Posterior vena cava (tissue), 2 donors: Measurements from ENCODE around the gene TBC1D1. TPM values are rescaled to one million over a fixed set of nuclear protein-coding genes. Genes with fewer than 3 reads are reported as not detected.

Experiments used
- DNase-seq: peaks from one replicate; pipeline ENCODE4 v3.0.0-alpha.2; 2020; ENCODE audit warnings: low spot score
- intact Hi-C, 2 donors: fragments of 100-400 bp; cut with DNase I; formaldehyde crosslinking; loops; one replicate each; pipeline versions ENCODE4 v1.14.1 to v1.14.2; 2022 to 2023
- total RNA-seq, 2 donors: library from RNA; stranded (reverse); fragmentation: NEBNext Ultra II Directional; extraction: Animal tissue kit (Norgen Biotek cat#: 25700); gene quantifications; one replicate each; pipeline ENCODE4 v1.2.1, GENCODE V29; 2021
- donor health status: DM: yes; HTN: yes; CAD: no.
- donor health status: DM: yes; HTN: yes; CAD: no.

The TBC1D1 gene
- total RNA-seq, 2 donors from 2014 or later = 94.7 to 152 TPM

- no peak for DNase-seq
- intact Hi-C loops = loop anchor here in 1 of 2 donors (5.0 to 10.0 kb wide), 3 partner anchors 130 to 748 kb away; no protein-coding TSS in a partner anchor
Observed at GRCh38 chr4:38184404-38184803, 293.5 kb downstream of the TBC1D1 start.

- DNase-seq = no peak
- intact Hi-C loops = loop anchor here (5.0 to 10.0 kb wide), 3 partner anchors 129 to 489 kb away; no protein-coding TSS in a partner anchor
Observed at GRCh38 chr4:38185406-38186144, 294.7 kb downstream of the TBC1D1 start.

DNA sequence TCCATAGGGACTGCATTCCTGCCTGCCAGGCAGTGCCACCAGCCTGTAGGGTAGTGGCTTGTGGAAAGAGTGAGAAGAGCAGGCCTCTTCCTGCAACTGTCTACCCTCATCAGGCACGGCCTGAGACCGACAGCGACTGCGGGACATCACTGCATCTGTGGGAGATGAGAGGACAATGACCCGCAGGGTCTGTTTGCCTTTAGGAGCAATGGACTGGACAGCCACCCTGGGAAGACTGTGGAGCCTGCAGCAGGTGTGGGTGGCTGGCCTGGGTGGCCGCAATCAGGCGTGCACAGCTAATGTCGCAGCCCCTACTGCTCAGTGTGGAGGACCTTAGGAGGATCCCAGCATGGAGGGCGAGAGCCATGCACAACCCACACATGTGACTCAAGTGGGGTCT, 297.3 kb downstream of the TBC1D1 start:
- no peak for DNase-seq
- intact Hi-C loops = loop anchor here (5.0 to 10.0 kb wide), 3 partner anchors 127 to 487 kb away; no protein-coding TSS in a partner anchor

DNA sequence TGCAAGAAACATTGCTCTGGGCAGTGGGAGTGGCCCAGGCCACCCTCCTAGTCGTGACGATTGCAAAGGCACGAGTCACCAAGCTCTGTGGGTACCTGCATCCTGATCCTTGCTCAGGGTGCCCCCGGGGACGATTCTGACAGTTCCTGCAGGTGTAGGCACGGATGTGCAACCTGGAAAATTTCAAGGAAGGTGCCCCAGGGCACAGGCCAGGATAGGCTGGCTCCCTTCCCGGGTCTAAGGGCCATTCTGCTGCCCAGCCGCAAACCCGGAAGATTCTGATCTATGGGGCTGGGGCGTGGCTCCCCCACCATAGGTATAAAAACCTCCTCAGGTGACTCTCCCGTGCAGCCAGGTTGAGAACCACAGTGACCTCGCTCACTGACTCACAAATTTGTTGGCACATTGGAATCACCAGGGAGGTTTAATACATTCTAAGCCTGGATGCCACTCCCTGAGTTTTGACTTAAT, 297.8 kb downstream of the TBC1D1 start:
- DNase-seq = no peak

More for the DNA sequence above, 297.8 kb downstream of the TBC1D1 start:
- intact Hi-C loops = loop anchor here (5.0 to 10.0 kb wide), 3 partner anchors 126 to 486 kb away; no protein-coding TSS in a partner anchor

Other genes starting within 250 kb of the TBC1D1 start
- gene RELL1, start 204.7 kb upstream of the TBC1D1 start, total RNA-seq = 10 to 100 TPM; 33.6 to 40.5 TPM
- gene PGM2, start 64.4 kb upstream of the TBC1D1 start, total RNA-seq = 10 to 100 TPM; 20.3 to 24.2 TPM
- gene PTTG2, start 69.3 kb downstream of the TBC1D1 start, total RNA-seq = 1 to 10 TPM; 2.5 to 2.6 TPM